GM12874 (cell line): ENCODE measurements around the gene CYP20A1.
A peak's percentile ranks its signal among the peaks of the same experiment; 100 is the strongest.

Source experiments
- CTCF ChIP-seq: IDR thresholded peaks from 2 replicates; pipeline ENCODE4 v1.5.1; 2011; ENCODE audit warnings: low read depth, mild to moderate bottlenecking, control low read depth, low read length, moderate library complexity; ENCODE audit not compliant: insufficient read depth

CYP20A1 gene

GRCh38 chr2:203238704-203239526 is at the start of gene CYP20A1:
TSS of gene CYP20A1 (plus strand) at chr2:203239018. CDS start at chr2:203239063, 45 bp downstream.
- TF ChIP-seq CTCF = no peak

- no peak for TF ChIP-seq CTCF
Measured at GRCh38 chr2:203191961-203192360, 46.9 kb upstream of the CYP20A1 start.

- TF ChIP-seq CTCF = no peak
Measured at GRCh38 chr2:203195331-203196036, 43.3 kb upstream of the CYP20A1 start.

GRCh38 chr2:203200866-203201265 is 38.0 kb upstream of the CYP20A1 start:
- no peak for TF ChIP-seq CTCF

- TF ChIP-seq CTCF = no peak
Measured at GRCh38 chr2:203201426-203201825, 37.4 kb upstream of the CYP20A1 start.

GRCh38 chr2:203209538-203209937 is 29.3 kb upstream of the CYP20A1 start:
- TF ChIP-seq CTCF = no peak

GRCh38 chr2:203225423-203226039 is 13.3 kb upstream of the CYP20A1 start:
- peak; percentile 75 for TF ChIP-seq CTCF
